ENCODE results near the gene SLC9A5.

Gene SLC9A5, protein sequence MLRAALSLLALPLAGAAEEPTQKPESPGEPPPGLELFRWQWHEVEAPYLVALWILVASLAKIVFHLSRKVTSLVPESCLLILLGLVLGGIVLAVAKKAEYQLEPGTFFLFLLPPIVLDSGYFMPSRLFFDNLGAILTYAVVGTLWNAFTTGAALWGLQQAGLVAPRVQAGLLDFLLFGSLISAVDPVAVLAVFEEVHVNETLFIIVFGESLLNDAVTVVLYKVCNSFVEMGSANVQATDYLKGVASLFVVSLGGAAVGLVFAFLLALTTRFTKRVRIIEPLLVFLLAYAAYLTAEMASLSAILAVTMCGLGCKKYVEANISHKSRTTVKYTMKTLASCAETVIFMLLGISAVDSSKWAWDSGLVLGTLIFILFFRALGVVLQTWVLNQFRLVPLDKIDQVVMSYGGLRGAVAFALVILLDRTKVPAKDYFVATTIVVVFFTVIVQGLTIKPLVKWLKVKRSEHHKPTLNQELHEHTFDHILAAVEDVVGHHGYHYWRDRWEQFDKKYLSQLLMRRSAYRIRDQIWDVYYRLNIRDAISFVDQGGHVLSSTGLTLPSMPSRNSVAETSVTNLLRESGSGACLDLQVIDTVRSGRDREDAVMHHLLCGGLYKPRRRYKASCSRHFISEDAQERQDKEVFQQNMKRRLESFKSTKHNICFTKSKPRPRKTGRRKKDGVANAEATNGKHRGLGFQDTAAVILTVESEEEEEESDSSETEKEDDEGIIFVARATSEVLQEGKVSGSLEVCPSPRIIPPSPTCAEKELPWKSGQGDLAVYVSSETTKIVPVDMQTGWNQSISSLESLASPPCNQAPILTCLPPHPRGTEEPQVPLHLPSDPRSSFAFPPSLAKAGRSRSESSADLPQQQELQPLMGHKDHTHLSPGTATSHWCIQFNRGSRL

DNA sequence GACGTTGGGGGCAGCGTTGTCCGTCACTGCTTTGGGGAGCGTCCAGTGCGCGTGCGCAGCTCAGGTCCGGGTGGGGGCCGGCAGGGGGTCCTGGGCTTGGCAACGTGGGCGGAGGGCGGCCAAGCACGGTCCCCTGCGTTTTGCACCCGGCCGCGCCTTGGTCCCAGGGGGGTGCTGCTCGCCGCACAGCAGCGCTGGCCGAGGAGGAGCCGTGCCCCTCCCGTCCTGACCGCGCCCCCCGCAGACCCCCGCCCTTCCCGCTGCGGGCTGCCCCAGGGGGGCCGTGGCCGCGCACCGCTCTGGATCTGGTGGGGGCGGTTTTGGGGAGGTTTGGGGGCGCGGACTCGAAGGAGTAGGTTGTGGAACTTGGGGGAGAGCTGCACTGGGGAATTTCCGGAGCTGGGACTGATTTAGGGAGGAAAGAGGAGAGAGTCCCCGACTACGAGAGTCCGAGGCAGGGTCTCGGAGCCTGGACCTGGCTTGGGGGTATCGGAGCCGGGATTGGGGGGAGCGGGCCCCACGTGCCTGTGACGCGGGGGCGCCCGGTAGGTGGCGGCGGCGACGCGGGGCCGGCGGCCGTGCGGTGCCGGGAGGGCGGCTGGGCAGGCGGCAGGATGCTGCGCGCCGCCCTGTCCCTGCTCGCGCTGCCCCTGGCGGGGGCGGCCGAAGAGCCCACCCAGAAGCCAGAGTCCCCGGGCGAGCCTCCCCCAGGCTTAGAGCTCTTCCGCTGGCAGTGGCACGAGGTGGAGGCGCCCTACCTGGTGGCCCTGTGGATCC is at the start of gene SLC9A5:
Gene SLC9A5, plus strand, starts transcription at position 579 of the 777 bp plus-strand sequence. Its CDS starts 36 bp downstream, at position 615.
- DNase-seq (ENCODE audit: extremely low read depth in 1 of 2, low read depth in 1 of 2): no peak

DNA sequence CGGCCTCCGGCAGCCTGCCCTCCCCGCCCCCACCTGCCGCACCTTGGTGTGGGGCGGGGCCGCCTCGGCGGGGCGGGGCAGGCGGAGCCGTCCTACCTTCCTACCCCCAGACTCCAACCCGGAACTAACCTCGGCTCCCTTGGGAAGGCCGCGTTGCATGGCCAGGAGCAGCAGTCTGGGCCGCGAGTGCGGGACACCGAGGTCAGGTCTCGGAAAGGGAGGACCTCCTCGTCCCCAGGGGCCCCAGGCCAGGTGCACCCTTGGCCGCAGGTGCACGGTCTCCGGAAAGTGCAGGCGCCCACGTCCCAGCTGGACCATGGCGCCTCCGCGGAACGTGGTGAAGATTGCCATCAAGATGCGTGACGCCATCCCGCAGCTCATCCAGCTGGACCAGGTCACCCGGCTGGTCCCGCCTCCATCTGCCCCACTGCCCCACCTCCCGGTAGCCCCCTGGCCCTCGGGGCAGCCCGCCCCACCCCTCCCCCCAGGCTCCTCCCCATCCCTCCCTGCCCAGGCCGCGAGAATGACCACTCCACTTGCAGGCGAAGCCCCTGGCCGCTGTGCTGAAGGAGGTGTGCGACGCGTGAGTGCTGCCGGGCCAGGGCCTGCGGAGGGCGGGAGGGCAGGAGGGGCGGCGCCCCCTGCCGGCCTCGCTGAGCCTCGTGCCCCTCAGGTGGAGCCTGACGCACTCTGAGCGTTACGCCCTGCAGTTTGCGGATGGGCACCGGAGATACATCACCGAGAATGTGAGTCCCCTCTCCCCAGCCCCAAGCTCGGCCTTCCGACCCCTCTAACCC is 49.6 kb upstream of the SLC9A5 start, which contains the start of gene ELMO3:
Gene ELMO3, plus strand, starts transcription at position 121 of the 797 bp plus-strand sequence. Its CDS starts 196 bp downstream, at position 317.
- no peak for DNase-seq (ENCODE audit: extremely low read depth in 1 of 2, low read depth in 1 of 2)

DNA sequence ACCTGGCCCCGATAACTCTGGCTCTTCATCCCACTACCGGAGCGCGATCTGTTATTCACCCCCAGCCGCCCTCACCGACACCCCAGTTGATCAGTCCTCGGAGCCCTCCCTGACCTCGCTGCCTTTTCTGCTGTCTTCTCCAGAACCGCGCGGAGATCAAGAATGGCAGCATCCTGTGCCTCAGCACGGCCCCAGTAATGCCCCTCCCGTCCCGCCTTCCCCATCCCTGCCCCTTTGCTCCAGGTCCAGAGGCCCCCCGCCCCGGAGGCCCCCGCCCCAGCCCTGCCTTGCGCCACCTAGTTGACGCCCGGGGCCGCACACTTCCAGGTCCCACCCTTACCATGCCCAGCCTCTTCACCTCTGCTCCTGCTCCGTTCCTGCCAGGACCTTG is 49.0 kb upstream of the SLC9A5 start:
- DNase-seq (ENCODE audit: extremely low read depth in 1 of 2, low read depth in 1 of 2): no peak

DNA sequence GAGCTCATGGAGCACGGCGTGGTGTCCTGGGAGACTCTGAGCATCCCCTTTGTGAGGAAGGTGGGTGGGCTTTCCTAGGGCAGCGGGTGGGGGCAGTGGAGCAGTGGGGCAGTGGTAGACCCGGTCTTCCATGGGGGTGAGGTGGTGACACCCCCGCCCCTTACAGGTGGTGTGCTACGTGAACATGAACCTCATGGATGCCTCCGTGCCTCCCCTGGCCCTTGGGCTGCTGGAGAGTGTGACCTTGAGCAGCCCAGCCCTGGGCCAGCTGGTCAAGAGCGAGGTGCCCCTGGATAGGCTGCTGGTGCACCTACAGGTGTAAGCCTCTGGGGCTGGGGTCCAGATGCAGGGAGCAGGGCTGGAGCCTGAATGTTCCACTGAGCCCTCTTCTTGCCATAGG is 48.3 kb upstream of the SLC9A5 start:
- DNase-seq (ENCODE audit: extremely low read depth in 1 of 2, low read depth in 1 of 2): no peak

DNA sequence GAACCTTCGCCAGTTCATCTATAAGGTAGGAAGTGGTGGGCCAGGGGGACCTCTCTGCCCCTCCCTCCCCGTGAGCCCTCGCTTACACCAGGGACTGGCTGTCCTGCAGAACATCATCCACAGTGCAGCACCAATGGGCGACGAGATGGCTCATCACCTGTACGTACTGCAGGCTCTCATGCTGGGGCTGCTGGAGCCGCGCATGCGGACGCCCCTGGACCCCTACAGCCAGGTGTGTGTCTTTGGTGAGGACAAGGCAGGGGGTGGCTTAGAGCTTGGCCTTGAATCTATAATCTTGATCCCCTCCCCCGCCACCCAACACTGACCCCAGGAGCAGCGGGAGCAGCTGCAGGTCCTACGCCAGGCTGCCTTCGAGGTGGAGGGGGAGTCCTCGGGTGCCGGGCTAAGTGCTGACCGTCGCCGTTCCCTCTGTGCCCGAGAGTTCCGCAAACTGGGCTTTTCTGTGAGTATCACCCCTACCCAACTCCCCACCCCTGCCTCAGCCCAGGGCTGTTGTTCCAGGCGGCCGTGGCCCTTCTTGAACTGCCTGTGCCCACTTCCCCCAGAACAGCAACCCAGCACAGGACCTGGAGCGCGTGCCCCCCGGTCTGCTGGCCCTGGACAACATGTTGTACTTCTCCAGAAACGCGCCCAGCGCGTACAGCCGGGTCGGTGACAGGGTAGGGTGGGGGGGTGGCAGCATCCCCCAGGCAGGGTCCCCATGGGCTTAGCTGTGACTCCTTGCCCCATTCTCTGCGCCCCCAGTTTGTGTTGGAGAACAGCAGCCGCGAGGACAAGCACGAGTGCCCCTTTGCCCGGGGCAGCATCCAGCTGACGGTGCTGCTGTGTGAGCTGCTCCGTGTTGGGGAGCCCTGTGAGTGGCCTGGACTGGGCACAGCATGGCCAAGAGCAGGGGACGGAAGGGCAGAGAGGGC is 47.1 kb upstream of the SLC9A5 start:
- no peak for DNase-seq (ENCODE audit: extremely low read depth in 1 of 2, low read depth in 1 of 2)

DNA sequence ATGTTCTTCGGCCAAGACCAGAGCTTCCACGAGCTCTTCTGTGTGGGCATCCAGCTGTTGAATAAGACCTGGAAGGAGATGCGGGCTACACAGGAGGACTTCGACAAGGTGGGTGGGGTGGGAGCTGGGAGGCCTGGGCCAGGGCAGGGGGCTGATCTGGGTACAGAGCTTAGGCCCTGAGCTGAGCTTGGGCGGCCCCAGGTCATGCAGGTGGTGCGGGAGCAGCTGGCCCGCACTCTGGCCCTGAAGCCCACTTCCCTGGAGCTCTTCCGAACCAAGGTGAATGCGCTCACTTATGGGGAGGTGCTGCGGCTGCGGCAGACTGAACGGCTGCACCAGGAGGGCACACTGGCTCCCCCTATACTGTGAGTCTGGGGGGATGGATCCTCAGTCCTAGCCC is 46.4 kb upstream of the SLC9A5 start:
- DNase-seq (ENCODE audit: extremely low read depth in 1 of 2, low read depth in 1 of 2): no peak

DNA sequence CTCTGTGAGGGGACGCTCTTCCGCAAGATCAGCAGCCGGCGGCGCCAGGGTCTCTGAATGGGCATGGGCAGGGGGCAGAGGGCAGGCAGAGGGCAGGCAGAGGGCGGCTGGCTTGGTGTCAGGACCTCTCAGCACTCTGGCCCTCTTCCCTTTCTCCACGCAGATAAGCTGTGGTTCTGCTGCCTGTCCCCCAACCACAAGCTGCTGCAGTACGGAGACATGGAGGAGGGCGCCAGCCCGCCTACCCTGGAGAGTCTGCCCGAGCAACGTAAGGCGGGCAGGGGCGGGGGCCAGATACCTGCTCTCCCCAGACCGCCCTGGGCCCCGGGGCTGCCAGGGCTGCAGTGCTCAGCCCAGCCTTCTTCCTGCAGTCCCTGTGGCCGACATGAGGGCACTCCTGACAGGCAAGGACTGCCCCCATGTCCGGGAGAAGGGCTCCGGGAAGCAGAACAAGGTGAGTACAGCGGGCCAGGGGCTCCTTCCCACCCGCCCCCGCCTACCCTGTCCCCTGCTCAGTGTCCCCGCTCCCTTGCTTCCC is 45.8 kb upstream of the SLC9A5 start:
- no peak for DNase-seq (ENCODE audit: extremely low read depth in 1 of 2, low read depth in 1 of 2)

DNA sequence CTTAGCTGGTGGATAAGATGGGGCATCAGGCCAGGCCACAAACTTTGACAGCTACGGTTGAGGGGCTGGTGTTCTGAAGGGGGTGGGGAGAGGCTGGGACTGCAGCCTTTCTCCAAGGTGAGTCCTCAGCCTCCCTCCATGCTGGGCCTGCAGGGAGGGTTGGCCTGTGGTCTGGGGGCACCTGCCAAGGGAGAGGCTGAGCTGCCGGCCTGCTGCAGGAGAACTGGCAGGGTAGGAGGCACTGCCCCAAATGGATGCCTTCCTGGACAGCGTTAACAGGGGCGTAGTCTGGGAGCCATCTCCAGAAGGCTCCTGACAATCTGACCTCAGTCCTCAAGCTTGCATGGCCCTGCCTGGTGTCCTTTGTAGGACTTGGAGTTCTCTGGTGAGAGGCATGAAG is 44.7 kb upstream of the SLC9A5 start:
- no peak for DNase-seq (ENCODE audit: extremely low read depth in 1 of 2, low read depth in 1 of 2)

DNA sequence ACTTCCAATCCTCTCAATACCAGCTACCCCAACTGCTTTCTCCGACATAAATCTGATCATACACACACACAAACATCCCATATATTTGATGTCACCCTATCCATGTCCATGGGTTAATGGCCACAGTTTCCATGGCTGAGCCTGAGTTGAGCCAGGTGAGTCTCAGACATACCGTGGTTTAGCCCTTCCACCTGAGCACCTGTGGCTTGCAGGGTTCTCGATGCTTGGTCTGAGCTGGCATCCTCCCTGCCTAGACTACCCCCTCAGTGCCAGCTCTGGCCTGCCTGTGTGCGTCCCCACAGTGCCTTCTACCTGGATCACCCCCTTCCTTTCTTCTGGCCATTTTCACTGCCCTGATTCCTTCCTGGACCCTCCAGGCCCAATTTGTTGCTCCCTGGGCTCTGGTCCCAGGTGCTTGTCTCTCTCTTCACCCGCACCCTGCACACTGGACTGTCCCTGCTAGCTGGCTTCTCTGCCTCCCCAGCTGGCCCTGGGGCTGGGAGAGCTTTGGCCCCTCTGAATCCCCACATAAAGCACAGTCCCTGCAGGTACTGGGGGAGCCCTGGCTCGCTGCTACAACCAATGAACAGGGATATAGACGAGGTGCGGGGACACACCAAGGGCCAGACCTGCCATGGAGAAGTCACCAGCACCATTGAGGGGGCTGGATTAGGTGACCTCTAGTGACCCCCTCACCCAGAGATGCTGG is 42.5 kb upstream of the SLC9A5 start:
- DNase-seq (ENCODE audit: extremely low read depth in 1 of 2, low read depth in 1 of 2): no peak

DNA sequence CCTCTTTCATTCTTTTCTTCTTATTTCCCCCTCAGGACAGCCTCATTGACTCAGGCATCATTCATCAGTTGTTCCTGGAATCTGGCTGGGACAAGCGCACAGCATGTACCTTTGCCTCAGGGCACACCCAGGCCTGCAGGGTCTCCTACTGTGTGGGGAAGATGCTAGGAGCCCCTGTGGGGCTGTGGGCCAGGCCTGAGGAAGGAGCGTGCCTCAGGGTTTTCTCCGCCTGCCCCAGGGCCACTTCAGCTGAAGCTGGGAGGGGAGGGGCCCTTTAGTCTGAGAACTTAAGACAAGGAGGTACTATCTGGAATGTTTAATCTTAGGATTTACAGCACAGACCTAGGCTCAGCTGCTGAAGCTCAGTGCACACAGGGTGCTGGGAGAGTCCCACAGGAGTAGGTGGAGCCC is 41.9 kb upstream of the SLC9A5 start:
- DNase-seq (ENCODE audit: extremely low read depth in 1 of 2, low read depth in 1 of 2): no peak

DNA sequence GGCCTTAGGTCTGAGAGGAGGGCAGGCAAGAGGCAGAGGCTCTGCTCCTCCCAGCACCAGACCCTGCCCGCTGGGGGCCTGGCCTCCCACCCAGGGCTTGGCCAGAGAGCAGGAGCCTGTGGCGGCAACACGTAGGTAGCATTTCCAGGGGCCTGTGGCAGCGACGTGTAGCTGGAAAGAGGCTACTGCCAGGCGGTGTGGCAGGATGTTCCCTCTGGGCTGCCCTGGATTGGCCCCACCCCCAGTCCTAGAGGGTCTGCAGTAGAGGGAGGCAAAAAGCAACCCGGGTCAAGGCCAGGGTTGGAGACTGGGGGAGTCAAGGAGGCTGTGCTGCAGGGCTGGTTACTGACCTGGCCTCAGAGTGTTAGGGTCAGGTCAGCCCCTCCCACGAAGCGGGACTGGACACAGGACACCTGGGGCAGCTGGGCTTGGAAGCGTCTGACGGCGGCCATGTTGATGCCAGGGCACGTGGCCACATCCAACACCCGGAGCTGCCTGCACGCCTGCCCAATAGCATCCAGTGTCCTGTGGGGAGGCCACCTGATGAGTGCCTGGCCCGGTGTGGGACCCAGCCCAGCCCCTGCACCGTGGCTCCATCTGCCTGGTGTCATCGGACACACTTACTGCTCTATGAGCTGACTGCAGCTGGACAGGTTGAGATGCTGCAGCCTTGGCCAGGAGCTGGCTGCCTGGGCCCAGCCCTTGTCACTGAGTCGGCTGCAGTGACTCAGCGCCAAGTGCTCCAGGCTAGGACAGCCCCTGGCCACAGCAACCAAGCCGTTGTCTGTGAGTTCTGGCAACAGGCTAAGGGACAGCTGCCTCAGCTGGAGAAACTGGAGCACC is 41.3 kb upstream of the SLC9A5 start:
- DNase-seq (ENCODE audit: extremely low read depth in 1 of 2, low read depth in 1 of 2): no peak

DNA sequence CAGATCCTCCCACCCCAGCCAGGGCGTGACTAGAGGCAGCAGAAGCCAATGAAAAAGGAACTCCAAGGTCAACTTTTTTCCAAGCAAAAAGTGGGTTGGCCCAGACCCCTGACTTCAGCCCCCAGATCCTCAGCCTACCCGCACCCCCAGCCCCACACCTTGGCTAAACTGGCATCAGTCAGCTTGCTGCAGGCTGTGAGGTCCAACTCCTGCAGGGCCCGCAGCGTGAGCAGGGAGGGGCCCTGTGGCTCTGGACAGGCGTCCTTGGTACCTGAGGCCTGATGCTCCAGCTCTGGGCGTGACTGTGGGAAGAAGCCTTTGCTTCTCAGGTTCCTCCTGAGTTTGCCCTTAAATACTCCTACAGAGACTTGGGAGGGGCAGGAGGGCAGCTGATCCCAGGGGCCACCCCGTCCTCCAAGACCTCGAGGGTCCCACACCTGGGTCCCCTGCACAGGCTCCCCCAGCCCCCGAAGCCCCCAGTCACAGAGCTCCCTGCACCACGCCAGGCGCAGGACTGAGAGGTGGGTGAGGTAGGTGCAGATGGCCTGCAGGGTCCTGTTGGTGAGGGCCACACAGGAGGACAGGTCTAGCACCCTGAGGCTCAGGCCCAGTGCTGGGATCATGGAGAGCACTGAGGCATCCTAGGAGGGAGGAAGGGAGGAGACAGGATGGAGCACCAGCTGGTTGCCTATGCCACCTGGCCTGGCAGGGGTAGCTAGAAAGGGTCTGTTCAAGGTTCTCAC is 40.5 kb upstream of the SLC9A5 start:
- DNase-seq (ENCODE audit: extremely low read depth in 1 of 2, low read depth in 1 of 2): no peak

DNA sequence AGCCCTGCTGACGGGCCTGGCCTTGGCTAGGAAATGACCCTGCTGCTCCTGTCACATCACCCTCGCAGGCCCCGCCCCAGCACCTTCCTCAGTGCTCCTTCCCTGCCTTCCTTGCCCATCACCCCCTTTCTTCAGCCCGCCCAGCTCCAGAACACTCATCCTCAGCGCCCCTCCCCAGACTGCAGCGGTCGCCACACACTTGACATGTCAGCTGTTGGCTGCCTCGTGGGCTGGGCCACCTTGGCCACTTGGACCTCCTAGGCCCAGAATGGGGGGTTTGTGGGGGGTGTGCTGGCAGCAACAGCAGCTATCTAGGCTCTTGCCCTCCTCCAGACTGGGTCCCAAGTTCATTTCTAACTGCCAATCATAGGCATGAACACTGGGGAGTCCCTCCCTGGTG is 39.2 kb upstream of the SLC9A5 start:
- DNase-seq (ENCODE audit: extremely low read depth in 1 of 2, low read depth in 1 of 2): no peak

DNA sequence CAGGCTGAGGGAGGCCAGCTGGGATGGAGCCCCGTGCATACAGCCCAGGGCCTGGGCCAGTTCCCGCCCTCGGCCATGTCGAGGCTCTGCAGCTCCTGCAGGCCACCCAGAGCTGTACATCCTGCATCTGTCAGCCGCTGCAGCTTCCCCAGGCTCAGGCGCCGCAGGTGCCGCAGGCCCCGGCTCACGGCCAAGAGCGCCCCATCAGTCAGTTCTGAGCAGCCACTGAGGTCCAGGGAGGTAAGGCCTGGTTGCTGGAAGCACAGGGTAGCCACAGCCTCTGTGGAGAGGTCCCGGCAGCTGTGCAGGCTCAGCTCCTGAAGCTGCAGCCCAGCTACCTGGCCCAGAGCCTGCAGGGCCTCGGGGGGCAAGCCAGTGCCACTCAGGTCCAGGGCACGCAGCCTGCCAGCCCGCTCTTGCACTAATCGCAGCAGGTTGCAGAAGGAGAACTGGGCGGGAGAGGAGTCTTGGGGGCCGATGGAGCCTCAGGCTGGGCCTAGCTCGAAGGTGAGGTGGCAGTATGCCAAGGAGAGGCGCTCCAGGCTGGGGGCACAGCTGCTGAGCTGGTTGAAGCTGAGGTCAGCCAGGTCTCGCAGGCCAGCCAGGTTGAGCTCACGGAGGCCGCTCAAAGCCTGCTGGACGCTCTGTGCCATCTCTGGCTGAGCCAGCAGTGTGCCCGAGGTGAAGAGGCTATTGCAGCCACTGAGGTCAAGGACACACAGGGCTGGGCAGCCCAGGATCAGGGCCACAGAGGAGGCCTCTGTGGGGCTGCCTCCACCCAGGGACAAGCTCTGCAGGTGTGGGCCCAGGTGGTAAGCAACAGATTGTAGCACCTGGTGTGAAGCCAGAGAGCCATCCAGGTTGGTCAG is 38.5 kb upstream of the SLC9A5 start:
- DNase-seq (ENCODE audit: extremely low read depth in 1 of 2, low read depth in 1 of 2): no peak

DNA sequence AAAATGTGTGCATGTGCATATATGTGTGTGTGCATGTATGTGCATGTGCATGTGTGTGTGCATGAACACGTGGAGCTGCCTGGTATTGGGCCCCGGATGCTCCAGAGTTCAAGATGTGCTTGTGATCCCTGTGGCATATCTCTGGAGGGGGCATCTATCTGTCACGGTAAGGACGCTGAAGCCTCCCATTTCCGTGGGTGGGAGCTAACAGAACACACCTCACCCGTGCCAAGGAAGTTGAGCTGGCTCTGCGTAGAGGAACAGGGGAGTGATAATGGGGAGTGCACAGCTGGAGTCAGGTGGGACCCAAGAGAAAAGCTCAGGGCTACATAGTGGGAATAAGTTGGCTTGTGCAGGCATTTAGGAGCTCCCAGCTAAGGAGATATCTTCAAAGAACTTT is 37.1 kb upstream of the SLC9A5 start:
- DNase-seq (ENCODE audit: extremely low read depth in 1 of 2, low read depth in 1 of 2): no peak

DNA sequence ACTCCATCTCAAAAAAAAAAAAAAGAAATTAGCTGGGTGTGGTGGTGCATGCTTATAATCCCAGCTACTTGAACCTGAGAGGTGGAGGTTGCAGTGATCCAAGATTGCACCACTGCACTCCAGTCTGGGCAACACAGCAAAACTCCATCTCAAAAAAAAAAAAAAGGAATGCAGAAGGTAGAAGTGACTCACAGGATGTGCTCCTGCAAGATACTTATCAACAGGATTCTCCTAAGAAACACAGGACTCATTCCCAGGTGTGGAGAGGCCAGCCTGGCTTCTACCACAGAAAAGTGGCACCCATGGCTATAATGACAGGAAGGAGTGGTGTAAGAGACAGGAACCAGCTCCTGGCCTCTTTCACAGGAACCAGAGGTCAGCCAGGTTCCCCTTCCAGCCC is 36.0 kb upstream of the SLC9A5 start:
- DNase-seq (ENCODE audit: extremely low read depth in 1 of 2, low read depth in 1 of 2): no peak
